ENCODE data around the gene SNAP29.
"Not testable (repeated sequence)": the region's sequence is repeated elsewhere in the genome, so short reads cannot be mapped to it uniquely, and the experiment has no call there.

The SNAP29 gene

DNA sequence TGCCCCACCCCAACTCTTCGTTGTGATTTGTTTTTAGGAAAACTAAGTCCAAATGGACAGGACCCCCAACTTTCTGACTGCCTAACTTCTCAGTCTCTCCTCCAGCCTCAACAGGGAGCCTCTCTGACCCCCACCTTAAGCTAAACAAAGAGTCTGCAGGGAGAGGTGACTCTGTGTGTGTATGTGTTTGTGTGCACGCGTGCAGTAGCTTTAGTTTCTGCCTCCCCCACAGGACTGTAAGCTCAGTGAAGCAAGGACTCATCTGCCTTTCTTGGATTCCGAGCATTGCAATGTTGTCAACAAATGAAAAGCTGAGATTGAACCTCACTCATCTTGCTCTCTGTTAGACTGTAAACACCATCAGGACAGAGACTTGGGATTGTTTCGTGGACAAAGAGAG is 7.9 kb downstream of the SNAP29 start:
- DNase-seq (ENCODE audit: low read depth in 2 of 2) = no peak

DNA sequence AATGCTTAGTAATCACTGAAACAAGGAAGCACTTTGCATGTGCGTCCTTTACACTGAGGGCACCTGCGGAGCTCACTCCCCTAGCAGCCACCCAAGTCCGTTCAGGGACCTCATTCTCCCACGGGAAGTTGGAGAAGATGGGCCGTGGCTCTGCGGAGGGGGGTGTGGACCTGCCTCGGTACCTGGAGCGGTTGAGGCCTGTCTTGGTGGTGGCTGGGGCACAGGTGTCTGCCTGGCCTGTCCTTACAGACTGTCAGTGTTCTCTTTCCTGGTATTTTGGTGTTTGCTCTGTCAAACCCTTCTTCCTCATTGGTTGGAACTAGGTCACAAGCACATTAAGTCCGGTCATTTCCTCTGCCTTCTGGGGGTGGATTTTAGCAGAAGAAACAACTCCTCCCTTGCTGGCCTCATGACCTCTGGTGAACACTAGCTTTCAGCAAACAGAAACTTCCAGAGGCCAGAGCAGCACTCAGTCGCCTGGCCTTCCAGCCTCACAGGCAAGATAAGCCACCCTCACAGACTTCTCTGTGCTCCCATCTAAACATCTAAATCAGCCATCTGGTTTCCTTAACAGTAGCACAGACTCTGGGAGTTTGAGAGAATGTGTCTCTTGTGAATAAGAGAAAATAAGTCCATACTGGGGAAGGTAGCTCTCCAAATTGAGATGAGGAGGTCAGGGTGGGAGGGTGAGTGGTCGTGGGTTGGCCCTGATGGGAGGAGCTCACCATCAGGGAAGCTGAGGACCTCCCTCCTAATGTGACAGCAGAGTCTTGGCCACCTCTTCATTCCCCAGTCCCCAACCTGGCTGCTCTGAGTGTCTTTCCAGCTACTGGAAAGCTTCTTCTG is 8.6 kb downstream of the SNAP29 start:
- no peak for DNase-seq (ENCODE audit: low read depth in 2 of 2)

DNA sequence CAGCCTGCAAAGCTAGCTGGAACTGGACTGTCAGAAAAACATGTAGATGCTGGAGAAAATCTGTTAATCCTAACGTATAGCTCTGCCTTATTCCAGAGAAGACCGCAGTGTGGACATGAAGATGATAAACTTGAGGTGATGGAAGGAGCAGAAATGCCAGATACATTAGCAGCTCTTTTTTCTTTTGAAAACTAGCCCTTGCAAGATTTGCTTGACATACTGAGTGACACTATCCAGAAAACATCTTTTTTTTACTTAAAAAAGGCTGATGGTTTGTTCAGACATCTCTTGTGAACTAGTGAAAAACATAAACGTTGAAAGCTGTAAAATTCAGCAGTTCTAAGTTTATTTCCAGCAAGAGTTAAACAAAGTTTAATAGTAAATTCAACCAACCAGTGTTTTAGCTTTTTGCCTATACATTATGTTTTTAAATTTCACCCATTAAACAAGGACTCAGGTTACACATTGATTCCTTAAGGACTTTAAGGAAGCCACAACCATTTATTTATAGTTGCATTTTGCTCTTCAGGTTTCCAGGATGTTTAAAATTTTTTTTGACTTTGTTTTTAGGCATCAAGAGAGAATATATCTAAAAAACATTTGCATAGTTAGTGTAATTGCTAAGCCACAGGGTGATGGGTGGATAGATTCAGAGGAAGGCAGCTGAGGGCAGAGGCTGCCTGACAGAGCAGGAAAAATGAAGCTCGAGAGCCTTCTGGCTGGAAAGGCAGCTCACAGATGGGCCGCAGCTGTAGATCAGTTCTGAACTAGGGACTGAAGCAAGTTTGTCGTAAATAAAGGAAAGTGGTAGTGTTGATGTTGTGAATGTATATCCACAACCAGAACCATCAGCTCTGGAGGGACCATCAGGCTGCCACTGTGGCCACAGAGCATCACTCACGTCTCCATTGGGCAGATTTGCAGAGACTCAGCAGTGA is 9.5 kb downstream of the SNAP29 start:
- no peak for DNase-seq (ENCODE audit: low read depth in 2 of 2)

DNA sequence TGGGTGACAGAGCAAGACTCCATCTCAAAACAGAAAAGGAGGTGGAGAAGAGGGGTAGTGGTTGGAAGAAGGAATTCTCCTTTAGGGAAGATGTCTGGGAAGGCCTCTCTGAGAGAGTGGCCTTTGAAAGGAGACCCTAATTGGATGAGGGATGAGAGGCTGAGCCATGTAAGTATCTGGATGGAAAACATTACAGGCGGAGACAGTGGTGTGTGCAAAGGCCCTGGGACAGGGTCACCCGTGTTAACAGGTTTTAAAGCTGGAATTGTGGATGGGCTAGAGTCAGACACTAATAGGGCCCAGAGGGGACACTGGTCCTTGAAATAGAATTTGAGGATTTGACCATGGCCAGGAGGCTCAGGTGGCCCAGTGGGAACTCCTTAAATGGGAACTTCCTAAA is 10.4 kb downstream of the SNAP29 start:
- no peak for DNase-seq (ENCODE audit: low read depth in 2 of 2)

DNA sequence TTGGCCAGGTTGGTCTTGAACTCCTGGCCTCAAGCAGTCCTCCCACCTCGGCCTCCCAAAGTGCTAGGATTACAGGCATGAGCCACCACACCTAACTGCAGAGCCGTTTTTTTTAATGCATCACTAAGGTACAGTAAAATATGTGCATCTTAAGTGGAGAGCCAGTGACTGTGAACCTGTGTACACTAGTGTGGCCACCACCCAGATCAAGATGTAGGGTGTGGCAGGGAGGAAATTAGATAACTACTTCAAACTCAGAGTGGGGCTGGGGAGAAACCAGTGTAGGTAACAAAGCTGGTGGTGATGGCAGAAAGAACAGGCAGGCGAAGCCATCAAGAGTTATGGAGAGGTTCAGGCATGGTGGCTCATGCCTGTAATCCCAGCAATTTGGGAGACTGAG is 14.4 kb downstream of the SNAP29 start:
- no peak for DNase-seq (ENCODE audit: low read depth in 2 of 2)

DNA sequence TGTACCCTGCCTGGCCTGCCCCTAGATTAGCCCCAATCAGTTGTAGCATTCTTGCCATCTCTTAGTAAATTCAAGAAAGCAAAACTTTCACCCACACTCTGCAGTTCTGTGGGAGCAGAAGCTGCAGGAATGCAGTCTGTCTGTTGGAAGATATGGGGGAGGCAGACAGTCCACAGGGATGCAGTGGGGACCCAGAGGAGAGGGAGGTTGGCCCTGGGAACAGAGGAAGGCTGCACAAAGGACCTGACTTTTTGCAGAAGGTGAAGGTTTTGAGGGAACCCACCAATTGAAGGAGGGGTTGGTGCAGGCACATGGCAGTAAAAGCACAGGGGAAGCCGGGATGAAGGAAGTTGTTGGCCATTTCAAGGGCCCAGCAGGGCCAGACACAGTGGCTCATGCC is 16.5 kb downstream of the SNAP29 start:
- no peak for DNase-seq (ENCODE audit: low read depth in 2 of 2)

DNA sequence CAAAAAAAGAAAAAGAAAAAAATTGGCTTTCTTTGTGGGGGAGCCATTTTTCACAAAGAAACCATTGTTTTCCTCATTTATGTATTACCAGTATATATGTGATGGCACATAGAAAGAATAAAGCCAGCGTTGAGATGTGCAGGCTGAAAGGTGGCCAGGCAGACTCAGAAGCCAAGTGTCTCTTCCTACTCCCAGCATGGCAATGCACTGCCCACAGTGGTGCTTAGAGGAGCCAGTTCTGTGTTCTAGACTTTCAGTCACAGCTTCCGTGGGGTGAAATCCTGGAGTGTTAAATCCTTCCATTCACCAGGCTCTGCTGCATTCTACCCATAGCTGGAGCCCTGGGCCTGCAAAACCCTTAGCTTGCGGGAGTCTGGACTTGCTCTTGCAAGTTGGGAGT is 18.9 kb downstream of the SNAP29 start:
- DNase-seq (ENCODE audit: low read depth in 2 of 2) = no peak

DNA sequence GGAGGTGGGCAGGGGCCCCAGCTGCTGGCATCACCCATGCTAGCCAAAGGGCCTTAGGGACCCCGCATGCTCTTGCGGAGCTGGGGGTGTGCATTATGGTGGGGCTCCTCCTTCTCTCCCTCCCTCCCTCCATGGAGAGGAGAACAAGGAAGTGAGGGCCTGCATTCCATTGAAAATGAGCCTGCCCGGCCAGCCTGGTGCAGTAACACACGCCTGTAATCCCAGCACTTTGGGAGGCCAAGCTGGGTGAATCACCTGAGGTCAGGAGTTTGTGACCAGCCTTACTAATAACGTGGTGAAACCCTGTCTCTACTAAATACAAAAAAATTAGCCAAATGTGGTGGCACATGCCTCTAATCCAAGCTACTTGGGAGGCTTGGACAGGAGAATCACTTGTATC is 22.4 kb downstream of the SNAP29 start:
- no peak for DNase-seq (ENCODE audit: low read depth in 2 of 2)

DNA sequence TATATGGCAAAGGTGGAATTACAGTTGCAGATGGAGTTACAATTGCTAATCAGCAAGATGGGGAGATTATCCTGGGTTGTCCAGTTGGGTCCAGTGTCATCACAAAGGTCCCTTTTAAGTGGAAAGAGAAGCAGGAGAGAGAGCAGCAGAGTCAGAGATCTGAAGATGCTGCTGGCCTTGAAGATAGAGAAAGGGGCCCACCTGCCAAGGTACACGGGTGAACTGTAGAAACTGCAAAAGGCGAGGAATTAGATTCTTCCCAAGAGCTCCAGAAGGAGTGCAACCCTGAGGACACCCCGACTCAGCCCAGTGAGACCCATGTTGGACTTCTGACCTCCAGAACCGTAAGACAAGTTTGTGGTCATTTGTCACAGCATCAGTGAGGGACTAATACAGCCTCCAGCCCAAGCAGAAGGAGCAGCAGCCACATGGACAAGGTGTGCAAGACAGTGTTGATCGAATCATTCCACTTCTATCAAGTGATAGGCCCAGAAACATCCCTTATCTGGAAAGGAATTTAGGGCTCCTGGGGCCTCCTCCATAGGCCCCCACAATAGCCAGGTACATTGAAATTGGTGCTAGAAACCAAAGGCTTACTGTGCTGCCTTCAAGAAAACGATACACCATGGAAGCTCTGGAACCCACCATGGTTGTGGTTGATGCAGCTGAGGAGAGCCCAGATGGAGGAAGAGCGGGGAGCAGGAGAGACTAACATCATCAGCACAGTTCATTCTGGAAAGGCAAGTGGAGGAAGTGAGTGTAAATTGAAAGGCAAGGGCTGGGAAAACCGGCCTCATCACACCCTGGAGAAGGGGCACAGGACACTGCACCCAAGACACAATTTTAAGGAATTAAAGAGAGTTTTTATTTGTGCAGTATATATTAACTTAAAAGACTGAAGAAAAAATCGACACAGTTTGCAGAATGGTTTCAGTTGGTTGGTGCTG is 23.3 kb downstream of the SNAP29 start:
- DNase-seq (ENCODE audit: low read depth in 2 of 2) = no peak

DNA sequence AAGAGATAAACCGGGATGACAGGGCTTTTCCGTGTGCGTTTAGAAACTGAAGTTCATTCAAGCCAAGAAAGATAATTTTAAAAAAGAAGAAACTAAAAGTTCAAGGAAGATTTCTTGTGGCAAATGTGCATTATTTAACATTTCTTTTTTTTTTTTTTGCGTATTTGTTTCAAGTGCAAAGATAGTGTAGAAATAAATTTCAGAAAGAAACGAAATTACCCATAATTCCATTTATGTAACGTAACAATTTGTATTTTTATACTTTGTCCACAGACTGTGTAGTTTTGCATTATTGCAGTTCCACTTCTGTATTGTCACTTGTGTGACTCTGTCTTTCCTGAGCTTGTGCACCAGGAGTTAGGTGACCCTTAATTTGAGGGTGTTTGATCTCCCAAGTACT is 24.0 kb downstream of the SNAP29 start:
- DNase-seq (ENCODE audit: low read depth in 2 of 2) = no peak

DNA sequence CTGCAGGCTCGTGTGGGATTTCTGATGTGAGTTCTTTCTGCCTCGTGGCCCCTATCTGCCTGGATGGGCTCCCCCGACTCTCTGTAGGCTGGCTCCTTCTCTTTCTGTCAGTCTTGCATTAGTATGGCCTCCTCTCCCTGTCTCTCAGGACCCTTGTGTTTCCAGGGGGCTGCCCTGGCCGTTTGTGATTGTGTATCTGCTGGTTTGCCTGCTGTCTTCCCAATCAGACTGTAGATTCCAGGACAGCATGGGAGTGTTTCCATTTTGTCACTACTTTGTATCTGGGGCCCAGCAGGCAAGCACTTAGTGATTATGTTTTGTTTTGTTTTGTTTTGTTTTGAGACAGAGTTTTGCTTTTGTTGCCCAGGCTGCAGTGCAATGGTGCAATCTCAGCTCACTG is 25.6 kb downstream of the SNAP29 start:
- DNase-seq (ENCODE audit: low read depth in 2 of 2) = no peak

DNA sequence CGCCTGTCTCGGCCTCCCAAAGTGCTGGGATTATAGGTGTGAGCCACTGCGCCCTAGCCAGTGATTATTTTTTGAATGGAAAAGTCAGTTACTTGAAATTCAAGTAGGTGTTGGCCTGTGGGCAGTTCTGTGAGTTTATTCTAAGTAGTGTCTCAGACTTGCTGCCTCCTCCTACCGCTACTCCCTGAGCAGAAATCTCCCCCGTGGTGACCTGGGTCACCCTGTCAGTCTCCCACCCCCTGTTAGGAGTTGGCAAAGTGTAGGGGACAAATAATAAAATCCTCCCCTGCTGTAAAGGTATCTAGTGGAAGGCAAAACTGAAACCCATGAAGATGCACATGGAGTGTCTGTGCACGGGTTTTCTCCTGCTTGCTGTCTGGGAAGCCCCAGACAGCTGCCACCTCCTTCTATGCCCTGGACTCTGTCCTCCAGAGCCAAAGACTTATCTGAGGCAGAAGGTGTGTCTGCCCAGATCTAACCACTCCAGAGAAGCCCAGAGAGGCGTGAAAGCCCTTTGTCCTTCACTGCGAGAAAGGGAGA is 26.3 kb downstream of the SNAP29 start:
- DNase-seq (ENCODE audit: low read depth in 2 of 2) = no peak

DNA sequence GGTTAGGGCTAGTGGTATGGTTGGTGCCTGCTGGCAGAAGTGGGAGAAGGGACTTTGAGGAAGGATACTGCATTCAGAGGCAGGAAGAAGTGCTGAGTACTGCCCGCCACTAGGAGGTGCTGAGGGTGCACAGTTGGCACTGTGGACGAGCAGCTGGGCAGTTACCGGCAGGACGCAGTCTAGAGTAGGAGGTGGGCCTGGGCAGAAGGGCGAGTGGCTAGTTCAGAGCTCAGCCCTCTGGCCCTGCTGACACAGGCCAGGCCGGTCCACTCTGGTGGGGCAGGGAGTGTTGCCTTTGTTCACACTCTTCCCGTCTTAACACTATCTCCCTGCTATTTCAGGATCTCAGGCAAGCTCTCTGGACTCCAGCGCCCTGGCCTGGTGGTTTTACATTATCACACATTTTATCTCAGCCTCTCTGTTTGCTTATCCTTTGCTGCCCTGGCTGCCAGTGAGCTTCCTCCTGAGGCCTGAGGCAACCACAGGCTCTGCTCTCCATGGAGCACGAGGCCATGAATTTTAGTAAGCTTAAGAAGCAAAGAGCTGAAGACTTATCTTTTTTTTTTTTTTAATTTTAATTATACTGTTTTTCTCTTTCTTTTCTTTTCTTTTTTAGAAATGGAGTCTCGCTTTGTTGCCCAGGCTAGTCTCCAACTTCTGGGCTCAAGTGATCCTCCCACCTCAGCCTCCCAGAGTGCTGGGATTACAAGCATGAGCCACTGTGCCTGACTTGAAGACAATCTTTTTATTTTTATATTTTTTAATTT is 26.9 kb downstream of the SNAP29 start:
- peak; percentile 1 to 23 for DNase-seq (ENCODE audit: low read depth in 2 of 2)

DNA sequence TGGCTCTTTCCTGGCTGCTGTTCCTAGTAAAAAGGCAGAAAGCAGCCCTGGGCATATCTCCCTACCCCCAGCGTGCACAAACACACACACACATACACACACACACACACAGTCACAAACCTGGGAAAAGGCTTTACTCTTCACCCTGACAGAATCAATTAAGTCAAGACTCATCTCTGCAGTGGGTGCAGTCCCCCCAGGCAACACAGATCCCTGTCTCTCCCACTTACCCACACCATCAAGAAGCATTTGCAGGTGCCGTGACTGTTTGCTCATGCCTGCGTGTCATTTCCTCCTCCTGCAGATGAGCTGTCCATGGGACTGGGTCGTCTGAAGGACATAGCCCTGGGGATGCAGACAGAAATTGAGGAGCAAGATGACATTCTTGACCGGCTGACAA is 28.6 kb downstream of the SNAP29 start:
- DNase-seq (ENCODE audit: low read depth in 2 of 2) = no peak

DNA sequence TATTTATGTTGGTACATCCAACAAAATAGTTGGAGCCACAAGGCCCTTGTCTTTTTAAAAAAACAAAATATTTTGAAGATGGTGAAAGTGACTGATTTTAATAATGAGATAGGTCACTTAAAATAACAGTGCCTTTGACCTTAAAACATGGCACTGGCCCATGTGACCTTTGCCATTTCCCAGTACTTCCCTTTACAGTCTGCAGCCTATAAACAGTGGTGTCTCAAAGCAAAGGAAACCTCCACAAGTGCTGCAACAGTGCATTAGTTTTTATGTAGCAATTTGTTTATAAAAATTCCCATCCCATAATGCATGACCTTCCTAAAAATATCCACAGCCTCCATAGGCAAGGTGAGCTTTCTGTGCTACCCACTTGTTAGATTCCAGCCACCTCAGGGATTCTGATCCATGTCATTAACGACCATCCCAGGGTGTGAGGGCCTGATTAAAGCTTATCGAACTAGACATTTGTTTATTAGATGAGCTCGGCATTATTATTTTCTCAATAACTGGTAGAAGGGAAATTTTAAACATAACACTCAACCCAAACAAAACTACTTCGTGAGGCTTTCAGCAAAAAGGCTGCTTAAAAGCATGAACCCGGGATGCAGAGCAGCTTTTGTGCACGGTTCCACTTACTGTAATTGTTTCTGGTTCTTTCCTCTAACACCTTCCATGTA is 30.4 kb downstream of the SNAP29 start:
- no peak for DNase-seq (ENCODE audit: low read depth in 2 of 2)

DNA sequence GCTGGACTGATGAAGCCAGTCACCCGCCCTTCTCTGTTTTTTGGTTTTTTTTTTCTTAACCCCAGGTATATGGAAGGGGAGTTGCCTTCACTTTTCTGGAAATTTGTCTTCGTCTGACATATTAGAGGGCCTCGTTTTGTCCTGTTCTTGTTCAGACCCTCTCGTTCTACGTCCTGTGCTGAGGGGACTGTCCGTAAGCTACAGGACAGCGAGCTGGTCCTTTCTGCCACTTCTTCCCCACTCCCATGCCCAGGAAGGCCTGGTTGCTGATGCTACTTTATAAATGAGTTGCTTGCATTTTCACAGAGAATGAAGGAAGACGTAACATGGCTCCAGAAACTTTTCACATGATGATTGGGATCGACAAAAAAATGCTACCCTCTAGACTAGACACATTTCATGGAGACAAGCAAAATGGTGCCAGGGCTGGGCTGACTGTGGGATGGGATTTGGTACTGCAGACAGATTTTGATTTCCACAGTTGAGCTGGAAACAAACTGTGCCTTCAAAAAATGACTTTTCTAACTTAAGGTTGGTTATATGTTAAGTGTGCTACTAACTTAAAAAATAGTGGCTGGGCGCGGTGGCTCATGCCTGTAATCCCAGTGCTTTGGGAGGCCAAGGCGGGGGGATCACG is 31.2 kb downstream of the SNAP29 start:
- DNase-seq (ENCODE audit: low read depth in 2 of 2) = no peak

DNA sequence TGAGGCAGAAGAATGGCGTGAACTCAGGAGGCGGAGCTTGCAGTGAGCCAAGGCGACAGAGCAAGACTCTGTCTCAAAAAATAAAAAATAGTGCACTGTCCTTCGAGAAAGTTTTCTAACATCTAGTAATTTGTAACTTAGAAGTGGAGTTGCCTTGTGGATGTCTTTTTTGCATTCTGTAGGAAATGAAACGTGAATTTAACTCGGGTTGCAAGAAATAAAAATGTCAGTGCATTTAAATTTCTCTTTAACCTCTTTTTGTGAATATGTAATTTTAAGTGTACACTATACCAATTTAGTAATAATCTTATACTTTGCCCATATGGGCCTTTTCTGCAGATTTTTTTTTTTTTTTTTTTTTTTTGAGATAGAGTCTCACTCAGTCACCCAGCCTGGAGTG is 32.2 kb downstream of the SNAP29 start:
- no peak for DNase-seq (ENCODE audit: low read depth in 2 of 2)

DNA sequence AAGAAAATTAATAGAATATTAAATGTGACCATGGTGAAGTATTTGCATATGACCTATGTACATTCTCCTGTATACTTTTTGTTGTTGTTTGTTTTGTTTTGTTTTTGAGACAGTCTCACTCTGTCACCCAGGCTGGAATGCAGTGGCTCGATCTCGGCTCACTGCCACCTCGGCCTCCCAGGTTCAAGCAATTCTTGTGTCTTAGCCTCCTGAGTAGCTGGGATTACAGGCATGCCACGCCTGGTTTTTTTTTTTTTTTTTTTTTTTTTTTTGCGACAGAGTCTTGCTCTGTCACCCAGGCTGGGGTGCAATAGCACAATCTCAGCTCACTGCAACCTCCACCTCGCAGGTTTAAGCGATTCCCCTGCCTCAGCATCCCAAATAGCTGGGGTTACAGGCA is 38.9 kb downstream of the SNAP29 start:
- not testable (repeated sequence) for DNase-seq (ENCODE audit: low read depth in 2 of 2)

DNA sequence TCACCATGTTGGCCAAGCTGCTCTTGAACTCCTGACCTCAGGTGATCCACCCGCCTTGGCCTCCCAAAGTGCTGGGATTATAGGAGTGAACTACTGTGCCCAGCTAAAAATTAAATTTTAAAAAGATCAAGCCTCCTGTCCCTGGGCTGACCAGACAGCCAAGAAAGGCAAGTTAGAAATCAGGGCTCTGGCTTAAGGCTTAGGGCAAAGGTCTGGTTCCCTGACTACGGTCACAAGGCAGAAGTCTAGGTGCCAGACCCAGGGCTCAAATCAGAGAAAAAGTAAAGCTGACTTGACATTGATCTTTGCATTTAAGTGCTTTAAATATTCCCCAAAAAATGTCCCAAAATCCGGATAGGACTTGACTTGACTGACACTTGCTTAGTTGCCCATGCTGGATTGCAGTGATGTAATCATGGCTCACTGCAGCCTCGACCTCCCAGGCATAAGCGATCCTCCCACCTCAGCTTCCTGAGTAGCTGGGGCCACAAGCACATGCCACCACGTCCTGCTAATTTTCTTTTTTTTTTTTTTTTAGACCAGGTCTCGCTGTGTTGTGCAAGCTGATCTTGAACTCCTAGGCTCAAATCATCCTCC is 41.1 kb downstream of the SNAP29 start:
- no peak for DNase-seq (ENCODE audit: low read depth in 2 of 2)
